ENCODE results near the gene BCAP31.

BCAP31 gene

GRCh38 chrX:153662266-153662665 is 61.9 kb downstream of the BCAP31 start:
- no peaks in the 10 kb centered on the region for H3K36me3 ChIP-seq (ENCODE audit: control insufficient read depth, insufficient read depth, low read length)
- H3K4me3 ChIP-seq (ENCODE audit: insufficient read depth, low read depth, low read length) = no peak overlapping the region
- peaks cover 21% of the 10 kb centered on the region for H3K27me3 ChIP-seq (ENCODE audit: control insufficient read depth, insufficient read depth, low read length, poor library complexity, severe bottlenecking)
- no peaks in the 10 kb centered on the region for H3K9me3 ChIP-seq (ENCODE audit: control insufficient read depth, low read length)
- 6 to 8% methylated on average over 31 of the region's 31 CpGs for WGBS, 2 experiments
- no peaks in the 10 kb centered on the region for H3K4me1 ChIP-seq (ENCODE audit: control insufficient read depth, insufficient read depth, low read length)
- H3K27ac ChIP-seq (ENCODE audit: insufficient read depth, low read depth, low read length, poor library complexity, severe bottlenecking) = no peak overlapping the region

- Histone ChIP-seq H3K4me1 (ENCODE audit: control insufficient read depth, insufficient read depth, low read length) (no peaks in the 10 kb centered on the region), H3K27ac (ENCODE audit: insufficient read depth, low read depth, low read length, poor library complexity, severe bottlenecking) (no peak overlapping the region), H3K4me3 (ENCODE audit: insufficient read depth, low read depth, low read length) (no peak overlapping the region), H3K9me3 (ENCODE audit: control insufficient read depth, low read length) (no peaks in the 10 kb centered on the region), H3K27me3 (ENCODE audit: control insufficient read depth, insufficient read depth, low read length, poor library complexity, severe bottlenecking) (peaks cover 21% of the 10 kb centered on the region), H3K36me3 (ENCODE audit: control insufficient read depth, insufficient read depth, low read length) (no peaks in the 10 kb centered on the region)
- WGBS, 2 experiments = 94 to 97% methylated on average over 1 to 3 of the region's 3 CpGs
These were observed 64.9 kb downstream of the BCAP31 start for GRCh38 chrX:153659268-153659667.

- H3K27ac ChIP-seq (ENCODE audit: insufficient read depth, low read depth, low read length, poor library complexity, severe bottlenecking) = no peak overlapping the region
- H3K9me3 ChIP-seq (ENCODE audit: control insufficient read depth, low read length) = no peaks in the 10 kb centered on the region
- H3K4me3 ChIP-seq (ENCODE audit: insufficient read depth, low read depth, low read length) = no peak overlapping the region
- H3K27me3 ChIP-seq (ENCODE audit: control insufficient read depth, insufficient read depth, low read length, poor library complexity, severe bottlenecking) = peaks cover 12% of the 10 kb centered on the region
- no peaks in the 10 kb centered on the region for H3K4me1 ChIP-seq (ENCODE audit: control insufficient read depth, insufficient read depth, low read length)
- H3K36me3 ChIP-seq (ENCODE audit: control insufficient read depth, insufficient read depth, low read length) = no peaks in the 10 kb centered on the region
- 87 to 94% methylated on average over 9 of the region's 9 CpGs for WGBS, 2 experiments
These were observed 67.0 kb downstream of the BCAP31 start for GRCh38 chrX:153657161-153657560.

DNA sequence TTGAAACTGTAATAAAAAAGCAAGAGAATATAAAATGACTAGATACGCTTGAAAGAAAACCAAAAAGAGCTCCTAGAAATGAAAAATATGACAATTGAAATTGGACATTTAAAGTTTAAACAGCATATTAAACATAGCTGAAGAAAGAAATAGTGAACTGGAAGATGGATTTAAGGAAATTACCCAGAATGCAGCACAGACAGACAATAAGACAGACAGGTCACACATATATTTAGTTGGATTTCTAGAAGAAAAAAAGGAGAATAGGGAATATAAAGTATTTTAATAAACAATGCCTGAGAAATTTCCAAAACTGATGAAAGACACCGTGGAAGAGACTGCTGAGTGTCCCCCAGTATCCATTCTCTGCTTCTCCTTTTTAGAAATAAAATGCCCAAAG is 70.6 kb downstream of the BCAP31 start:
- H3K27me3 ChIP-seq (ENCODE audit: control insufficient read depth, insufficient read depth, low read length, poor library complexity, severe bottlenecking) = peaks cover 11% of the 10 kb centered on the region
- no peaks in the 10 kb centered on the region for H3K9me3 ChIP-seq (ENCODE audit: control insufficient read depth, low read length)
- no peak overlapping the region for H3K27ac ChIP-seq (ENCODE audit: insufficient read depth, low read depth, low read length, poor library complexity, severe bottlenecking)
- H3K36me3 ChIP-seq (ENCODE audit: control insufficient read depth, insufficient read depth, low read length) = no peaks in the 10 kb centered on the region
- no peak overlapping the region for H3K4me3 ChIP-seq (ENCODE audit: insufficient read depth, low read depth, low read length)
- no peaks in the 10 kb centered on the region for H3K4me1 ChIP-seq (ENCODE audit: control insufficient read depth, insufficient read depth, low read length)
- WGBS, 2 experiments = 90 to 95% methylated on average over 1 to 2 of the region's 2 CpGs

GRCh38 chrX:153651540-153652079 is 72.6 kb downstream of the BCAP31 start:
- no peaks in the 10 kb centered on the region for H3K36me3 ChIP-seq (ENCODE audit: control insufficient read depth, insufficient read depth, low read length)
- no peaks in the 10 kb centered on the region for H3K4me1 ChIP-seq (ENCODE audit: control insufficient read depth, insufficient read depth, low read length)
- H3K4me3 ChIP-seq (ENCODE audit: insufficient read depth, low read depth, low read length) = no peak overlapping the region
- H3K27ac ChIP-seq (ENCODE audit: insufficient read depth, low read depth, low read length, poor library complexity, severe bottlenecking) = no peak overlapping the region
- peaks cover 30% of the 10 kb centered on the region for H3K27me3 ChIP-seq (ENCODE audit: control insufficient read depth, insufficient read depth, low read length, poor library complexity, severe bottlenecking)
- 78 to 85% methylated on average over 9 of the region's 9 CpGs for WGBS, 2 experiments
- no peaks in the 10 kb centered on the region for H3K9me3 ChIP-seq (ENCODE audit: control insufficient read depth, low read length)

- WGBS, 2 experiments = 92 to 96% methylated on average over 8 to 12 of the region's 13 CpGs
- H3K9me3 ChIP-seq (ENCODE audit: control insufficient read depth, low read length) = no peaks in the 10 kb centered on the region
- no peaks in the 10 kb centered on the region for H3K4me1 ChIP-seq (ENCODE audit: control insufficient read depth, insufficient read depth, low read length)
- no peak overlapping the region for H3K4me3 ChIP-seq (ENCODE audit: insufficient read depth, low read depth, low read length)
- no peak overlapping the region for H3K27ac ChIP-seq (ENCODE audit: insufficient read depth, low read depth, low read length, poor library complexity, severe bottlenecking)
- H3K27me3 ChIP-seq (ENCODE audit: control insufficient read depth, insufficient read depth, low read length, poor library complexity, severe bottlenecking) = peaks cover 37% of the 10 kb centered on the region
- H3K36me3 ChIP-seq (ENCODE audit: control insufficient read depth, insufficient read depth, low read length) = no peaks in the 10 kb centered on the region
These were observed 73.2 kb downstream of the BCAP31 start for GRCh38 chrX:153650959-153651358.
